Mesodermal cell (in vitro differentiated cells): Measurements from ENCODE around the gene TEAD1.

Experiments
- H3K27ac ChIP-seq: 2 replicates; pipeline ENCODE4 v1.7.0; 2013; ENCODE audit warnings: mild to moderate bottlenecking, low read depth, low read length, moderate library complexity; ENCODE audit not compliant: severe bottlenecking
- H3K36me3 ChIP-seq: 2 replicates; pipeline ENCODE4 v1.7.1; 2013; ENCODE audit warnings: mild to moderate bottlenecking, low read length, moderate library complexity; ENCODE audit not compliant: control insufficient read depth, insufficient read depth
- H3K4me1 ChIP-seq: one replicate; pipeline ENCODE4 v1.7.1; 2013; ENCODE audit warnings: mild to moderate bottlenecking, low read length; ENCODE audit not compliant: insufficient read depth, control insufficient read depth, poor library complexity, severe bottlenecking
- H3K4me3 ChIP-seq: 2 replicates; pipeline ENCODE4 v1.7.0; 2013; ENCODE audit warnings: low read length, control low read depth, mild to moderate bottlenecking; ENCODE audit not compliant: insufficient read depth, poor library complexity, severe bottlenecking; ENCODE audit errors: extremely low read depth
- H3K9me3 ChIP-seq: 2 replicates; pipeline ENCODE4 v1.7.1; 2013; ENCODE audit warnings: mild to moderate bottlenecking, low read length, moderate library complexity; ENCODE audit not compliant: control insufficient read depth
- WGBS, 2 experiments: methylation state at CpG; one replicate each; pipeline ENCODE4 v1.1.5; 2013; ENCODE audit warnings: missing lambda C conversion rate in 2 of 2; ENCODE audit not compliant: insufficient coverage in 2 of 2; 5-methylcytosine and 5-hydroxymethylcytosine counted together

Gene TEAD1

DNA sequence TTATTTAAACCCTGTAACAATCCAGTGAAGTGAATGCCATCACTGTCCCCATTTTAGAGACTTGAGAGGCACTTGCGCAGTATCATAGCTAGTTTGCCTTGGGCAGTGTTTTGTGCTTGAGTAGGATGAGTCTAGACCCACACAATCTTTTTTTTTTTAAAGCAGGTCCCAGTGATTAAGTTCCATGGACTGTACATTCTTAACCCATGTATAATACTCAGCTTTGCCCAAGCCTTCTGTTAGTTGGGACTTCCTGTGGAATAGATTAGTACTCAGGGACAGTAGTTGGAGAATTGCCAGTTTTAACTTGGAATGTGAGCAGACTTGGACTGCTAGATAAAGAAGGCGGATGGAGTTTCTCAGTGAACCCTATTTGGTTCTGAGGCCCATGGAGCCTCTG lies 226.3 kb downstream of the TEAD1 start:
- Histone ChIP-seq H3K4me1 (peaks cover 12% of the 10 kb centered on the region), H3K4me3 (no peak overlapping the region), H3K9me3 (no peaks in the 10 kb centered on the region), H3K36me3 (peaks cover 98% of the 10 kb centered on the region), H3K27ac (peak overlapping the region; percentile 50)
- WGBS, 2 experiments = 100% methylated on average over 1 of the region's 2 CpGs

DNA sequence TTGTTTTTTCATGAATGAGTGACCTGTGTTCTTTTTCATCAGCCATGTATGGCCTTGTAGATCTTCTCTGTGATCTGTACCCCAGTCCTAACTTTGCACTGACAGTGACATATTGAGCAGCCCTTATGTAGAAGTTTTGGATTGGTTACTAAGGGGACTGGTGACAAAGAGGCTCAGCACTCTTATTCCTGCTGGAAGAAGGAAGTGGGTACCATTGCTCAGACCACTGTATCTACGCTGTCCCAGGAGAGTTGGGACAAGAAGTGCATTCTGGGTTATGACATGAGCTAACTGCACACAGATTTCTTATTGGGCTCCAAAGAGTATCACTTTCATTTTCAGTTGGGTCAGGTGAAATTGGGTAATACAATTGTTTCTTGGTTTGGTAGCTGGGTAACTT lies 227.1 kb downstream of the TEAD1 start:
- H3K27ac ChIP-seq = no peak overlapping the region

DNA sequence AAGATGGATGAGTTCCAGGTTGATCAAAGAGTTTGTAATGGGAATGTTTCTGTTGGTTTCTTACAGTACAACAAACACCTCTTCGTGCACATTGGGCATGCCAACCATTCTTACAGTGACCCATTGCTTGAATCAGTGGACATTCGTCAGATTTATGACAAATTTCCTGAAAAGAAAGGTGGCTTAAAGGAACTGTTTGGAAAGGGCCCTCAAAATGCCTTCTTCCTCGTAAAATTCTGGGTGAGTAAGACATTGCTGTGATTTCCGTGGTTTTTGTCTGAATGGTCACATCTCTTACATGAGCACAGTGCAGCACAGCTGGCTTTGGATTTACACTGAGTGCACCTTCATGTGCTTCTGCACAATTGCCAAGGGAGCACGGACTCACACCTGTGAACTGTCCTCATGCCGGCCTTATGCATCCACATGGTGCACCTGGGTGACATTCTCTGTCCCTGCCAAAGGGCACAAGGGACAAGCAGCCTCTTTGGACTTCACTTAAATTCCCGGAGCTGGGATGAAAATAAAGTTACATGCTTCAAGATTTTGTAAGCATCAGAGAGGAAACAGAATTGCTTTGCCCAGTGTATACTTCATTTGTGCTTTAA lies 227.8 kb downstream of the TEAD1 start:
- H3K36me3 ChIP-seq = peaks cover 96% of the 10 kb centered on the region
- no peaks in the 10 kb centered on the region for H3K9me3 ChIP-seq
- H3K27ac ChIP-seq = no peak overlapping the region
- 95 to 100% methylated on average over 6 of the region's 7 CpGs for WGBS, 2 experiments
- peaks cover 12% of the 10 kb centered on the region for H3K4me1 ChIP-seq
- no peak overlapping the region for H3K4me3 ChIP-seq

More for the DNA sequence above, 227.1 kb downstream of the TEAD1 start:
- no peaks in the 10 kb centered on the region for H3K9me3 ChIP-seq
- peaks cover 97% of the 10 kb centered on the region for H3K36me3 ChIP-seq
- H3K4me3 ChIP-seq = no peak overlapping the region
- H3K4me1 ChIP-seq = peaks cover 12% of the 10 kb centered on the region
- WGBS, 2 experiments = 83 to 100% methylated on average over 1 of the region's 1 CpG

DNA sequence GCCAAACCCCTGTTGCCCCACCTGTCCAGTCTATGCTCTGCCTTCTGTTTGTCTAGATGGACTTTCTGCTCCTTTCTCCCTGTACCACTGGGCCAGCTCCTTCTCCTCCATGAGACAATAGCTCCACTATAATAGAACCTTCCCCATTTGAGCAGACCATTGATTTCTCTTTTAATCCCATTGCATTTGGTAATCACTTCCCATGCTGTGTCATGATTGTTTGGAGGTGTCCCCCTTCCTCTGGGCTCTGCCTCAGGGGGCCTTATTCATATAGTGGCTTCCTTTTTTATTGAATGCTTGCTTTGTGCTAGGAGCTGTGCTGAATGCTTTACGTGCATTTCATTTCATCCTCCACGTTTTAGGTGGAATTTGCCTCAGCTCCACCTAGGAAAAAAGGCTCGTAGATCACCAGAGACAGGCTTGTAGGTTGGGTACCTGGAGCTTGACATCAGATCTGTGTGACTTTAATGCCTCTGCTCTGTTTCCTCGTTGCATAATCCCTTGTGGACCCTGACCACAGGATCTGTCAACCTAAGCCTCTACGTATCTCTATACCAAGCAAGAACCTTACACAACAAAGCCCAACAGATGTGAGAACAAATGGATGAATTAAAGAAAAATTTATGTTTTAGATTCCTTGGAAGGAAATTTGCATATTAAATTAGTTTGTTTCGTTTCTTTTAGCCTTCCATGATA lies 228.7 kb downstream of the TEAD1 start:
- peaks cover 94% of the 10 kb centered on the region for H3K36me3 ChIP-seq
- no peak overlapping the region for H3K4me3 ChIP-seq
- no peak overlapping the region for H3K27ac ChIP-seq

DNA sequence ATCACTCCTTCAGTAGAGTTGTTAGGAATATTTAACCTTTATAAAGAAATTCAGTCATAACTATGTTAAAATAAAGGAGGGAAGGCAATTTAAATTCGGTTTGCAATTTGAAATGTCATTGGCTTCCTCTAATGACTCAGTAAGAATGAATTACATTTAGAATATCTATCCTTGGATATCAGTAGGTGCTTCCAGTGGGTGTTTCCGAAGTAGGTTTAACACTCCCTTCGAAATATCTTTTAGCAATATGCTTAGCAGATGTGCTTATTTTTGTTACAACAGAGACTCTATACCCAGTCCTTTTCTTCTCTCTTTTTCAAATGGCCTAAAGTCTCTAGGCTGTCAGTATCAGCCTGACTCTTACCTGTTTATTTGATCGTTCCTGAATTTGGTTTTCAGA lies 231.2 kb downstream of the TEAD1 start:
- peaks cover 85% of the 10 kb centered on the region for H3K36me3 ChIP-seq
- no CpG with 5 or more reads among the region's 4 CpGs for WGBS, 2 experiments
- H3K9me3 ChIP-seq = no peaks in the 10 kb centered on the region
- no peak overlapping the region for H3K4me3 ChIP-seq
- H3K4me1 ChIP-seq = peaks cover 7% of the 10 kb centered on the region
- no peak overlapping the region for H3K27ac ChIP-seq

More for the DNA sequence above, 228.7 kb downstream of the TEAD1 start:
- WGBS, 2 experiments = 84 to 89% methylated on average over 4 to 5 of the region's 6 CpGs
- Histone ChIP-seq H3K4me1 (peaks cover 12% of the 10 kb centered on the region), H3K9me3 (no peaks in the 10 kb centered on the region)

DNA sequence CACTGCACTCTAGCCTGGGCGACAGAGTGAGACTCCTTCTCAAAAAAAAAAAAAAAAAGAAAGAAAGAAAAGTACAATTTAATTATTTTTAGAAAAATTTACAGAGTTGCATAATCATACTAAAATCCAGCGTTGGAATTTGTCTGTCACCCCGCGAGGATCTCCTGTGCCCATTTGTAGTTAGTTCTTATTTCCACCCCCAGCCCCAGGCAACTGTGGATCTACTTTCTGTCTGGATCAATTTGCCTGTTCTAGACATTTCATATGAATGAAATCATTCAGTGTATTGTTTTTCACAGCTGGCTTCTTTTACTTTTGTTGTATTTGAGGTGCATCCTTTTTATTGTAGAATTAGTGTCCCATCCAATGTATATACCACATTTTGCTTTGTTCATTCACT lies 232.3 kb downstream of the TEAD1 start:
- Histone ChIP-seq H3K27ac (no peak overlapping the region), H3K4me3 (no peak overlapping the region), H3K4me1 (no peaks in the 10 kb centered on the region), H3K9me3 (no peaks in the 10 kb centered on the region), H3K36me3 (peaks cover 80% of the 10 kb centered on the region)
- WGBS, 2 experiments = 85% methylated on average over 3 of the region's 4 CpGs; no CpG with 5 or more reads in 1 of the 2 experiments

DNA sequence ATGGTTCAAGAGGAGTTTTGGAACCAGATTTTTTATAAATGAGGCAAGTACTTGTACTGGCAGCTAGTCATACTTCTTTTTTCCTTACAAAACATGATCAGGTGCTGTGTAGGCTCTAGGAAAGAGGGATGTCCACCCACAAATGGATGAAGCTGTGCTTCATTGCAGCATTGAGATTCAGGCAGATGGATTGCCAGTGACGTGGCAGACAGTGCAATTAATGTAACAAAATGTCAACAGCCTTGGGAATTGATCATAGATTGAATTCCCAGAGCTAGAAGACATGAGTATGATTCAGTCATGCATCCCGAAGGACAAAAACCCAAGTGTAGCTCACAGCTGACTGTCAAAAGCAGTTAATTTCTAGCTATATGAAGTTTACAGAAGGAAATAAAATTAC lies 235.7 kb downstream of the TEAD1 start:
- H3K9me3 ChIP-seq = no peaks in the 10 kb centered on the region
- H3K4me1 ChIP-seq = no peaks in the 10 kb centered on the region
- no peak overlapping the region for H3K27ac ChIP-seq
- H3K4me3 ChIP-seq = no peak overlapping the region
- 100% methylated on average over 1 to 2 of the region's 2 CpGs for WGBS, 2 experiments
- peaks cover 64% of the 10 kb centered on the region for H3K36me3 ChIP-seq

DNA sequence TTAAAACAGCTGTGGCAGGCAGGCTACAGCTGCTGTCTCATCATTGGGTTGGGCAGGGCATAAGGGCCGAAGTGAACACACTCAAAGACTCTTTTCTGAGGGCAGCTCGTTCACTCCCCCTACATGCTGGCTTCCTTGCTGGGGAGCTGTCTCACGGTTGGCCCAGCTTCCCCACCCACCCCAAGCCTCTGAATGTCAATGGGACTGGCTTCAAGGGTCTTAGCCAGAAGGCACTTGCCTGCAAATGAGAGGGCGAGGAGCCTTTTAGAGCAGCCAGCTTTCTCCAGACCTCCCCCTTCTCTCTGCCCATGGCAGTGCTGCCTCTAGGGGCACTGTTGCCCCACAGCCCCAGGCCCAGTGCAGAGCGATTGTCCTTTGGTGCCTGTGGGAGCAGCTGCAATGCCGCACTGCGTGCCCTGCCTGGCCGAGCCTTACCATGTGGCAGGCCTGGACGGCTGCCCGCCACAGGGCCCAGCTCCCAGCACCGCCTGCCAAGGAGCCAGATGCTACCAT lies 240.2 kb downstream of the TEAD1 start:
- Histone ChIP-seq H3K36me3 (peaks cover 62% of the 10 kb centered on the region), H3K27ac (no peak overlapping the region), H3K4me3 (no peak overlapping the region), H3K4me1 (no peaks in the 10 kb centered on the region), H3K9me3 (no peaks in the 10 kb centered on the region)
- 43 to 46% methylated on average over 11 of the region's 11 CpGs for whole genome bisulfite sequencing, 2 experiments

DNA sequence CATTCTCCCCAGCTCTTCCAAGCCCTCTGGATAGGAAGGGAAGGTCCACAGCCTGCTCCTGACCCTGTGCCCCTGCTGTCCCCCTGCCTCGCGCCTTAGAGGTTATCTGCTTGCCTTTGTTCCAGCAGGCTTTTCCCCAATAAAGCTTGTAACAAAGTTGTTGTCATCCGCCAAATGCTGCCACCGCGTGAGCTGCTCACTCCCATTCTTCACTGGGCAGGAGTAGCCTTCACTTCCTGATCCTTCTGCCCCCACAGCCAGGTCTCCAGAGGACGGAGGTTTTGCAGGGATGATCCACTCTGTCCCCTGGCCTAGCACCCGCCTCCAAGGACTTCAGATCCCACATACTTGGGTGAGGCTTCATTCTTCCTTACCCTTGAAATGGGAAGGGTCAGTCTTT lies 240.9 kb downstream of the TEAD1 start:
- WGBS, 2 experiments = 94 to 95% methylated on average over 5 to 6 of the region's 7 CpGs
- no peaks in the 10 kb centered on the region for H3K4me1 ChIP-seq

DNA sequence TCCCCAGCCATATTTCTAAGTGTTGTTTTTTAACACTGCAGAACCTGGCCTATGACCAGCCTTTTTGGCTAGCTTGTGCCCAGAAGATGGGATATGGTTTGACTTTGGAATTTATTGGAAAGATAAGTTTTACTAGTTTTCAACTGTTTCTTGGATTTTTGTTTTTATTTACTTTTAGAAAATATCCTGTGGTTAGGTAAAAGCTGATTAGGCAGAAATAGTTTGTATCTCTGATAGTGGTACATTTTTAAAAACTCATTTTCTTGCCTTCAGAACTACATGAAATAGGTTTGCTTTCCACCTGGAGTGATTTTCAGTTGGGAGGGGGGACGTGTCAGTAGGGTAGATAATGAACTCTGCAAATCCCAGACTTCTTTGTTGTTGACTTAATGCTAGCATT lies 243.6 kb downstream of the TEAD1 start:
- WGBS, 2 experiments = no CpG with 5 or more reads among the region's 1 CpG
- H3K4me3 ChIP-seq = no peak overlapping the region
- H3K36me3 ChIP-seq = peaks cover 66% of the 10 kb centered on the region
- no peak overlapping the region for H3K27ac ChIP-seq
- H3K4me1 ChIP-seq = no peaks in the 10 kb centered on the region
- no peaks in the 10 kb centered on the region for H3K9me3 ChIP-seq

More for the DNA sequence above, 240.9 kb downstream of the TEAD1 start:
- Histone ChIP-seq H3K9me3 (no peaks in the 10 kb centered on the region), H3K4me3 (no peak overlapping the region), H3K27ac (no peak overlapping the region), H3K36me3 (peaks cover 59% of the 10 kb centered on the region)

DNA sequence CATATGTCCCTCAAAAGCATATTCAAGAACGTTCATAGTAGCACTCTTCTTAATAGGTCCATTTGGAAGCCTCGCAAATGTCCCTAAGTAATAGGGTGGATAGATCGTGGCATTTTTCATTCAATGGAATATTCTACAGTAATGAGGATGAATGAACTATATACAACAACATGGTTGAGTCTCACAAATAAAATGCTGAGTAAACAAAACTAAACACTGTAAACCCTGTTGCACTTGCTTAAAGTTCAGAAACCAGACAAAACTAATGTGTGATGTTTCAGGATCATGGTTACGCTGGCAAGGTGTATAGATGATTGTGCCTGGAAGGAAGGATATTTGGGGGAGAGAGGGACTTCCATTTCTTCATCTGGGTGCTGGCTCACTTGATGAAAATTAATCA lies 244.4 kb downstream of the TEAD1 start:
- Histone ChIP-seq H3K4me3 (no peak overlapping the region), H3K4me1 (no peaks in the 10 kb centered on the region), H3K27ac (no peak overlapping the region), H3K9me3 (no peaks in the 10 kb centered on the region), H3K36me3 (peaks cover 70% of the 10 kb centered on the region)
- WGBS, 2 experiments = 89 to 100% methylated on average over 1 of the region's 4 CpGs
